KMS-11 (cell line): ENCODE results near the gene GABRB3.

Experiments
- H2AFZ ChIP-seq: fragments of 200-600 bp; sonication (generic); 2 replicates; pipeline ENCODE4 v1.6.1; 2016; ENCODE audit warnings: antibody characterized with exemption, mixed run types, low read depth
- H3K27ac ChIP-seq: fragments of 200-600 bp; sonication (generic); 2 replicates; pipeline ENCODE4 v1.6.1; 2016; ENCODE audit warnings: mild to moderate bottlenecking, mixed run types
- H3K27me3 ChIP-seq: fragments of 200-600 bp; sonication (generic); 2 replicates; pipeline ENCODE4 v1.6.1; 2017; ENCODE audit warnings: mild to moderate bottlenecking, low read depth, mixed run types, moderate library complexity; ENCODE audit not compliant: insufficient read depth
- H3K36me3 ChIP-seq: fragments of 200-600 bp; sonication (generic); 2 replicates; pipeline ENCODE4 v1.6.1; 2017; ENCODE audit warnings: mild to moderate bottlenecking, mixed run types; ENCODE audit not compliant: insufficient read depth
- H3K4me1 ChIP-seq: fragments of 200-600 bp; sonication (generic); 2 replicates; pipeline ENCODE4 v1.6.1; 2016; ENCODE audit warnings: mild to moderate bottlenecking, low read depth, mixed run types; ENCODE audit not compliant: poor library complexity, severe bottlenecking
- H3K4me2 ChIP-seq: fragments of 200-600 bp; sonication (generic); 2 replicates; pipeline ENCODE4 v1.7.0; 2016; ENCODE audit warnings: mild to moderate bottlenecking, mixed run types
- H3K4me3 ChIP-seq: fragments of 200-600 bp; sonication (generic); IDR thresholded peaks from 2 replicates; pipeline ENCODE4 v1.6.1; 2017; ENCODE audit warnings: low read depth, low read length, mixed read lengths; ENCODE audit not compliant: insufficient read depth
- H3K79me2 ChIP-seq: fragments of 200-600 bp; sonication (generic); 2 replicates; pipeline ENCODE4 v1.6.1; 2016; ENCODE audit warnings: low read depth, mixed run types; ENCODE audit not compliant: insufficient read depth
- H3K9ac ChIP-seq: fragments of 200-600 bp; sonication (generic); 2 replicates; pipeline ENCODE4 v1.6.1; 2016; ENCODE audit warnings: mild to moderate bottlenecking, mixed run types
- H4K20me1 ChIP-seq: fragments of 200-600 bp; sonication (generic); 2 replicates; pipeline ENCODE4 v1.6.1; 2016; ENCODE audit warnings: mild to moderate bottlenecking, mixed run types; ENCODE audit not compliant: insufficient read depth
- CTCF ChIP-seq: fragments of 200-600 bp; sonication (generic); conservative IDR thresholded peaks from 2 replicates; pipeline ENCODE4 v1.6.1; 2017; ENCODE audit warnings: low read depth, mild to moderate bottlenecking, antibody characterized with exemption, low read length, moderate library complexity, mixed read lengths

GABRB3 gene

GRCh38 chr15:26757141-26757540 is 15.7 kb downstream of the GABRB3 start:
- TF ChIP-seq CTCF = no peak
- H3K27me3 ChIP-seq = no peaks in the 10 kb centered on the region
- H3K79me2 ChIP-seq = no peaks in the 10 kb centered on the region
- no peaks in the 10 kb centered on the region for H3K36me3 ChIP-seq
- no peaks in the 10 kb centered on the region for H4K20me1 ChIP-seq
- H3K4me2 ChIP-seq = no peak overlapping the region
- H3K4me3 ChIP-seq = no peak overlapping the region
- H3K4me1 ChIP-seq = no peaks in the 10 kb centered on the region
- H2AFZ ChIP-seq = no peak overlapping the region
- no peak overlapping the region for H3K27ac ChIP-seq
- H3K9ac ChIP-seq = no peak overlapping the region

GRCh38 chr15:26744894-26745293 is 28.0 kb downstream of the GABRB3 start:
- Histone ChIP-seq H3K27me3 (no peaks in the 10 kb centered on the region), H2AFZ (no peak overlapping the region), H3K36me3 (no peaks in the 10 kb centered on the region), H3K79me2 (no peaks in the 10 kb centered on the region), H3K4me2 (no peak overlapping the region), H3K4me1 (no peaks in the 10 kb centered on the region), H3K9ac (no peak overlapping the region), H3K4me3 (no peak overlapping the region), H4K20me1 (no peaks in the 10 kb centered on the region), H3K27ac (no peak overlapping the region)
- no peak for TF ChIP-seq CTCF

GRCh38 chr15:26739791-26740190 is 33.1 kb downstream of the GABRB3 start:
- H3K4me3 ChIP-seq = no peak overlapping the region
- no peak overlapping the region for H2AFZ ChIP-seq
- no peaks in the 10 kb centered on the region for H3K36me3 ChIP-seq
- H3K27ac ChIP-seq = no peak overlapping the region
- H3K4me2 ChIP-seq = no peak overlapping the region
- no peaks in the 10 kb centered on the region for H3K4me1 ChIP-seq
- no peaks in the 10 kb centered on the region for H3K27me3 ChIP-seq
- no peaks in the 10 kb centered on the region for H4K20me1 ChIP-seq
- TF ChIP-seq CTCF = no peak
- no peak overlapping the region for H3K9ac ChIP-seq
- H3K79me2 ChIP-seq = no peaks in the 10 kb centered on the region

GRCh38 chr15:26738996-26739395 is 33.9 kb downstream of the GABRB3 start:
- H3K27ac ChIP-seq = no peak overlapping the region
- no peaks in the 10 kb centered on the region for H3K79me2 ChIP-seq
- H2AFZ ChIP-seq = no peak overlapping the region
- H3K4me3 ChIP-seq = no peak overlapping the region
- TF ChIP-seq CTCF = no peak
- no peaks in the 10 kb centered on the region for H3K4me1 ChIP-seq
- no peaks in the 10 kb centered on the region for H3K36me3 ChIP-seq
- no peaks in the 10 kb centered on the region for H3K27me3 ChIP-seq
- H3K9ac ChIP-seq = no peak overlapping the region
- no peaks in the 10 kb centered on the region for H4K20me1 ChIP-seq
- H3K4me2 ChIP-seq = no peak overlapping the region
